Peyer's patch (tissue), 4 donors: Measurements from ENCODE around the gene VTI1A.

Source experiments
- CTCF ChIP-seq, 6 experiments: fragments of 450-650 bp in 4 of 6; fragments of 200-600 bp in 2 of 6; sonication (generic) in 1 of 6; IDR thresholded peaks; one replicate each; pipeline ENCODE4 v1.5.1; 2017 to 2019; ENCODE audit warnings: antibody characterized with exemption in 6 of 6, mild to moderate bottlenecking in 3 of 6, moderate library complexity in 1 of 6
- POLR2A ChIP-seq, 2 donors: fragments of 450-650 bp; IDR thresholded peaks; one replicate each; pipeline ENCODE4 v1.5.1; 2017; ENCODE audit warnings: antibody characterized with exemption in 2 of 2, mild to moderate bottlenecking in 2 of 2, moderate library complexity in 2 of 2

DNA sequence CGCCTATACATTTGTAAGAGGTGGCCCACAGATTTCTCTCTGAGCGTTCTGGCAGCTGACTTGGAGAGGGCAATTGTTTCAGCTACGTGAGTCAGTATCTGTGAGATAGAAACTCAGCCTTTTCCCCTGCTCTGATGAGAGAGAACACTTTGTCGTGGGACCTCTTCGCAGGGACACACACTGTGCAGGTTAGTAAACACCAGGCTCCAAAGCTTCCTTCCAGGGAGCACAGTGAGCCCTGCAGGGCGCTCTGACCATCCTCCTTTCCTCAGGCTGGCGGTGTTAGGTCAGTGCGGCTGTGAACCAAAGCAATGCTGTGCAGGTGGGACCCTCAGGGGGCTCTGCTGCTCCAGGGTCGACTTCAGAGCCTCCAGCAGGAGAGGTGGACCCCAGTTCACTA lies 350.8 kb downstream of the VTI1A start:
- TF ChIP-seq CTCF (IDR thresholded peaks at IDR 0.05) (no peak), POLR2A (IDR thresholded peaks at IDR 0.05) (no peak)
